ENCODE results near the gene CUEDC1.

Gene CUEDC1

GRCh38 chr17:57943645-57944044, 11.6 kb downstream of the CUEDC1 start:
- DNase-seq (ENCODE audit: insufficient read length) (no peak), FAIRE-seq (no peak)
- TF ChIP-seq POLR2A (IDR thresholded peaks at IDR 0.05; ENCODE audit: low read depth, low read length) (no peak), TAF1 (IDR thresholded peaks at IDR 0.05; ENCODE audit: borderline replicate concordance, low read depth, low read length) (no peak), POLR2AphosphoS5 (IDR thresholded peaks at IDR 0.05; ENCODE audit: low read depth, low read length) (no peak)

GRCh38 chr17:57943140-57943539, 12.1 kb downstream of the CUEDC1 start:
- FAIRE-seq (no peak), DNase-seq (ENCODE audit: insufficient read length) (no peak)
- TF ChIP-seq POLR2A (IDR thresholded peaks at IDR 0.05; ENCODE audit: low read depth, low read length), result no peak
- TF ChIP-seq POLR2AphosphoS5 (IDR thresholded peaks at IDR 0.05; ENCODE audit: low read depth, low read length), result no peak
- TF ChIP-seq TAF1 (IDR thresholded peaks at IDR 0.05; ENCODE audit: borderline replicate concordance, low read depth, low read length), result no peak

GRCh38 chr17:57941384-57942370, 13.5 kb downstream of the CUEDC1 start:
- no peak for TF ChIP-seq TAF1 (IDR thresholded peaks at IDR 0.05; ENCODE audit: borderline replicate concordance, low read depth, low read length)
- TF ChIP-seq POLR2AphosphoS5 (IDR thresholded peaks at IDR 0.05; ENCODE audit: low read depth, low read length), result no peak
- no peak for TF ChIP-seq POLR2A (IDR thresholded peaks at IDR 0.05; ENCODE audit: low read depth, low read length)
- FAIRE-seq (no peak), DNase-seq (ENCODE audit: insufficient read length) (no peak)

- no peak for TF ChIP-seq POLR2A (IDR thresholded peaks at IDR 0.05; ENCODE audit: low read depth, low read length)
- no peak for TF ChIP-seq POLR2AphosphoS5 (IDR thresholded peaks at IDR 0.05; ENCODE audit: low read depth, low read length)
- TF ChIP-seq TAF1 (IDR thresholded peaks at IDR 0.05; ENCODE audit: borderline replicate concordance, low read depth, low read length), result no peak
- no peak for FAIRE-seq
- DNase-seq (ENCODE audit: insufficient read length), result no peak
Measured at GRCh38 chr17:57940653-57941329, 14.4 kb downstream of the CUEDC1 start.

GRCh38 chr17:57940231-57940630, 15.0 kb downstream of the CUEDC1 start:
- no peak for FAIRE-seq

GRCh38 chr17:57939797-57940196, 15.4 kb downstream of the CUEDC1 start:
- peak; percentile 66 for DNase-seq (ENCODE audit: insufficient read length)
- peak; percentile 93 for FAIRE-seq
- TF ChIP-seq POLR2AphosphoS5 (IDR thresholded peaks at IDR 0.05; ENCODE audit: low read depth, low read length) (peak; percentile 73; the same call in 1 of the 2 replicates), POLR2A (IDR thresholded peaks at IDR 0.05; ENCODE audit: low read depth, low read length) (no peak), TAF1 (IDR thresholded peaks at IDR 0.05; ENCODE audit: borderline replicate concordance, low read depth, low read length) (no peak)

More at GRCh38 chr17:57940231-57940630, 15.0 kb downstream of the CUEDC1 start:
- no peak for DNase-seq (ENCODE audit: insufficient read length)
- TF ChIP-seq POLR2A (IDR thresholded peaks at IDR 0.05; ENCODE audit: low read depth, low read length), result no peak
- TF ChIP-seq TAF1 (IDR thresholded peaks at IDR 0.05; ENCODE audit: borderline replicate concordance, low read depth, low read length), result no peak
- TF ChIP-seq POLR2AphosphoS5 (IDR thresholded peaks at IDR 0.05; ENCODE audit: low read depth, low read length), result no peak

GRCh38 chr17:57938061-57938502, 17.1 kb downstream of the CUEDC1 start:
- FAIRE-seq, result no peak

GRCh38 chr17:57937492-57937891, 17.7 kb downstream of the CUEDC1 start:
- DNase-seq (ENCODE audit: insufficient read length), result no peak
- TF ChIP-seq TAF1 (IDR thresholded peaks at IDR 0.05; ENCODE audit: borderline replicate concordance, low read depth, low read length), result no peak
- no peak for TF ChIP-seq POLR2A (IDR thresholded peaks at IDR 0.05; ENCODE audit: low read depth, low read length)
- no peak for TF ChIP-seq POLR2AphosphoS5 (IDR thresholded peaks at IDR 0.05; ENCODE audit: low read depth, low read length)
- no peak for FAIRE-seq

More at GRCh38 chr17:57938061-57938502, 17.1 kb downstream of the CUEDC1 start:
- no peak for DNase-seq (ENCODE audit: insufficient read length)
- TF ChIP-seq TAF1 (IDR thresholded peaks at IDR 0.05; ENCODE audit: borderline replicate concordance, low read depth, low read length) (no peak), POLR2A (IDR thresholded peaks at IDR 0.05; ENCODE audit: low read depth, low read length) (no peak), POLR2AphosphoS5 (IDR thresholded peaks at IDR 0.05; ENCODE audit: low read depth, low read length) (no peak)

GRCh38 chr17:57935833-57936807, 19.1 kb downstream of the CUEDC1 start:
- no peak for FAIRE-seq
- TF ChIP-seq TAF1 (IDR thresholded peaks at IDR 0.05; ENCODE audit: borderline replicate concordance, low read depth, low read length) (no peak), POLR2A (IDR thresholded peaks at IDR 0.05; ENCODE audit: low read depth, low read length) (no peak), POLR2AphosphoS5 (IDR thresholded peaks at IDR 0.05; ENCODE audit: low read depth, low read length) (no peak)
- DNase-seq (ENCODE audit: insufficient read length), result no peak

- no peak for TF ChIP-seq POLR2A (IDR thresholded peaks at IDR 0.05; ENCODE audit: low read depth, low read length)
- no peak for TF ChIP-seq TAF1 (IDR thresholded peaks at IDR 0.05; ENCODE audit: borderline replicate concordance, low read depth, low read length)
- no peak for TF ChIP-seq POLR2AphosphoS5 (IDR thresholded peaks at IDR 0.05; ENCODE audit: low read depth, low read length)
- DNase-seq (ENCODE audit: insufficient read length), result no peak
- no peak for FAIRE-seq
Measured at GRCh38 chr17:57931488-57932137, 23.6 kb downstream of the CUEDC1 start.

Measured in GM12892 (cell line).